Adrenal gland (tissue), 12 donors: Measurements from ENCODE around the gene RAP1GAP. TPM values are rescaled to one million over a fixed set of nuclear protein-coding genes. Genes with fewer than 3 reads are reported as not detected.

ENCODE experiments used
- DNase-seq, 7 donors: peaks; one replicate each; pipeline ENCODE4 v3.0.0-alpha.2; 2019 to 2020
- H3K27ac ChIP-seq, 5 donors: fragments of 200-600 bp; sonication (generic) in 4 of 5; 1 replicate in 3 of 5; 2 replicates in 2 of 5; pipeline versions ENCODE4 v1.5.1 to v1.8.0; 2016 to 2020; ENCODE audit warnings: mild to moderate bottlenecking in 1 of 5
- H3K27me3 ChIP-seq: fragments of 200-600 bp; 2 replicates; pipeline ENCODE4 v1.8.0; 2021
- H3K36me3 ChIP-seq, 2 donors: fragments of 200-600 bp; replicated peaks in 1 of 2; 1 replicate in 1 of 2; 2 replicates in 1 of 2; pipeline versions ENCODE4 v1.5.1 to v1.8.0; 2018 to 2022
- H3K4me1 ChIP-seq, 2 donors: fragments of 200-600 bp; replicated peaks in 1 of 2; 1 replicate in 1 of 2; 2 replicates in 1 of 2; pipeline versions ENCODE4 v1.5.1 to v1.8.0; 2018 to 2021
- H3K4me3 ChIP-seq, 4 donors: fragments of 200-600 bp; sonication (generic) in 3 of 4; one replicate each; pipeline ENCODE4 v1.5.1; 2016 to 2018
- H3K9me3 ChIP-seq, 3 donors: fragments of 200-600 bp; sonication (generic) in 1 of 3; replicated peaks in 1 of 3; 1 replicate in 2 of 3; 2 replicates in 1 of 3; pipeline versions ENCODE4 v1.5.1 to v1.8.0; 2016 to 2021
- CTCF ChIP-seq, 6 experiments: fragments of 450-650 bp in 4 of 6; fragments of 200-600 bp in 2 of 6; sonication (generic) in 1 of 6; IDR thresholded peaks; 1 replicate in 5 of 6; 2 replicates in 1 of 6; pipeline versions ENCODE4 v1.5.1 to v1.8.0; 2016 to 2021; ENCODE audit warnings: antibody characterized with exemption in 6 of 6, mild to moderate bottlenecking in 2 of 6, moderate library complexity in 1 of 6
- POLR2A ChIP-seq, 2 donors: fragments of 450-650 bp; IDR thresholded peaks; one replicate each; pipeline ENCODE4 v1.6.1; 2017; ENCODE audit warnings: antibody characterized with exemption in 2 of 2, mild to moderate bottlenecking in 2 of 2, moderate library complexity in 1 of 2
- WGBS, 4 donors: extraction: QIAGEN DNeasy Blood & Tissue Kit in 2 of 4; methylation state at CpG; one replicate each; pipeline versions ENCODE4 v1.1.5 to v1.1.7; 2013 to 2017; 5-methylcytosine and 5-hydroxymethylcytosine counted together
- intact Hi-C, 2 donors: fragments of 100-400 bp; cut with DNase I; formaldehyde crosslinking; loops; one replicate each; pipeline versions ENCODE4 v1.14.1 to v1.15.0; 2022 to 2023
- polyA plus RNA-seq, 3 donors: library from polyadenylated mRNA; stranded (reverse); fragments of 200-250 nt in 2 of 3; fragments of 350-450 nt in 1 of 3; fragmentation: Illumina TruSeq in 1 of 3; extraction: RNeasy Lipid Tissue Mini Kit (QIAGEN cat#74804) in 1 of 3; gene quantifications; one replicate each; pipeline ENCODE4 v1.2.3, GENCODE V29; 2013 to 2014
- total RNA-seq, 9 donors: library from RNA; depleted of rRNA in 4 of 9; stranded (reverse); fragments of >200 nt in 4 of 9; fragments of 120-200 nt in 1 of 9; fragmentation: NEBNext Ultra II Directional in 1 of 9; extraction: Animal tissue kit (Norgen Biotek cat#: 25700) in 1 of 9; gene quantifications; one replicate each; pipeline versions ENCODE4 v1.1.0 to v1.2.4, GENCODE V29; 2013 to 2023
- donor health status: healthy with polysubstance abuse.
- donor health status: Bipolar disorder and iron deficiency.
- donor health status: DM: yes; HTN: yes; CAD: no.
- donor health status: DM: no; HTN: no; CAD: no.
- donor health status: DM: no; HTN: no; CAD: no.
- donor health status: DM: yes; HTN: yes; CAD: no.

Gene RAP1GAP
- total and polyA plus RNA-seq, 12 donors, result 52.4 to 409 (median 90.0) TPM

GRCh38 chr1:21590934-21591333 lies 78.2 kb downstream of the RAP1GAP start:
- WGBS, 4 donors, result 34 to 48% (median 45%) methylated on average over 12 to 13 of the region's 13 CpGs
- TF ChIP-seq POLR2A (IDR thresholded peaks at IDR 0.05) (no peak), CTCF (IDR thresholded peaks at IDR 0.05) (no peak)
- H3K27me3 ChIP-seq, result no peaks in the 10 kb centered on the region

GRCh38 chr1:21590126-21590880 lies 78.9 kb downstream of the RAP1GAP start:
- Histone ChIP-seq H3K36me3 (no peaks in the 10 kb centered on the region), H3K4me3 (no peak overlapping the region), H3K27ac (peak overlapping the region in 2 of 5 donors; percentile 5 to 34), H3K27me3 (no peaks in the 10 kb centered on the region), H3K4me1 (peaks cover 20 to 28% of the 10 kb centered on the region in 2 donors), H3K9me3 (no peaks in the 10 kb centered on the region)
- DNase-seq, result peak in 1 of 7 donors; percentile 33
- WGBS, 4 donors, result 4 to 52% (median 33%) methylated on average over 5 to 23 of the region's 23 CpGs
- no peak for TF ChIP-seq CTCF (IDR thresholded peaks at IDR 0.05)
- no peak for TF ChIP-seq POLR2A (IDR thresholded peaks at IDR 0.05)
- intact Hi-C loops, result no loop called here

More at GRCh38 chr1:21590934-21591333, 78.2 kb downstream of the RAP1GAP start:
- Histone ChIP-seq H3K4me1 (peaks cover 15 to 22% of the 10 kb centered on the region in 2 donors), H3K4me3 (no peak overlapping the region), H3K27ac (peak overlapping the region in 1 of 5 donors; percentile 5), H3K9me3 (no peaks in the 10 kb centered on the region), H3K36me3 (no peaks in the 10 kb centered on the region)
- intact Hi-C loops, result no loop called here
- DNase-seq, result peak in 1 of 7 donors; percentile 57

GRCh38 chr1:21589618-21590017 lies 79.5 kb downstream of the RAP1GAP start:
- intact Hi-C loops, result no loop called here
- DNase-seq, result no peak
- Histone ChIP-seq H3K4me1 (peaks cover 23 to 25% of the 10 kb centered on the region in 2 donors), H3K4me3 (no peak overlapping the region), H3K27ac (no peak overlapping the region), H3K27me3 (no peaks in the 10 kb centered on the region), H3K9me3 (no peaks in the 10 kb centered on the region), H3K36me3 (no peaks in the 10 kb centered on the region)
- no peak for TF ChIP-seq CTCF (IDR thresholded peaks at IDR 0.05)
- no peak for TF ChIP-seq POLR2A (IDR thresholded peaks at IDR 0.05)
- 64 to 84% (median 74%) methylated on average over 3 to 5 of the region's 5 CpGs for WGBS, 4 donors

- H3K36me3 ChIP-seq, result no peaks in the 10 kb centered on the region
- peak overlapping the region in 4 of 5 donors; percentile 3 to 89 (median 76) for H3K27ac ChIP-seq
- DNase-seq, result no peak
- no peak overlapping the region for H3K4me3 ChIP-seq
- 90 to 100% (median 91%) methylated on average over 1 to 5 of the region's 5 CpGs for WGBS, 4 donors
- no peaks in the 10 kb centered on the region for H3K9me3 ChIP-seq
- intact Hi-C loops, result no loop called here
- peaks cover 23 to 25% of the 10 kb centered on the region in 2 donors for H3K4me1 ChIP-seq
- TF ChIP-seq POLR2A (IDR thresholded peaks at IDR 0.05), result no peak
- no peak for TF ChIP-seq CTCF (IDR thresholded peaks at IDR 0.05)
- H3K27me3 ChIP-seq, result no peaks in the 10 kb centered on the region
Measured at GRCh38 chr1:21587602-21587953, 81.6 kb downstream of the RAP1GAP start.
